Astrocyte of the spinal cord (primary cell): Measurements from ENCODE around the gene ASIC2.
A peak's percentile ranks its signal among the peaks of the same experiment; 100 is the strongest.
"Not testable (repeated sequence)": the region's sequence is repeated elsewhere in the genome, so short reads cannot be mapped to it uniquely, and the experiment has no call there.

ENCODE experiments used
- DNase-seq: peaks from one replicate; pipeline ENCODE4 v3.0.0; 2011; ENCODE audit warnings: low read depth, low spot score
- H3K4me3 ChIP-seq: 2 replicates; pipeline ENCODE4 v1.5.1; 2011; ENCODE audit warnings: low read depth, mild to moderate bottlenecking, low read length, moderate library complexity
- CTCF ChIP-seq: IDR thresholded peaks from 2 replicates; pipeline ENCODE4 v1.5.1; 2012; ENCODE audit warnings: low read depth, mild to moderate bottlenecking, low read length, inconsistent platforms
- in situ Hi-C: cut with HindIII; loops from 2 replicates; pipeline ENCODE4 v1.10.0; 2017; ENCODE audit warnings: low sequenced_read_pairs

The ASIC2 gene

GRCh38 chr17:32985050-32985756 lies 307.9 kb downstream of the ASIC2 start:
- H3K4me3 ChIP-seq = no peak overlapping the region
- DNase-seq = no peak
- no peak for TF ChIP-seq CTCF
- in situ Hi-C loops = no loop called here

DNA sequence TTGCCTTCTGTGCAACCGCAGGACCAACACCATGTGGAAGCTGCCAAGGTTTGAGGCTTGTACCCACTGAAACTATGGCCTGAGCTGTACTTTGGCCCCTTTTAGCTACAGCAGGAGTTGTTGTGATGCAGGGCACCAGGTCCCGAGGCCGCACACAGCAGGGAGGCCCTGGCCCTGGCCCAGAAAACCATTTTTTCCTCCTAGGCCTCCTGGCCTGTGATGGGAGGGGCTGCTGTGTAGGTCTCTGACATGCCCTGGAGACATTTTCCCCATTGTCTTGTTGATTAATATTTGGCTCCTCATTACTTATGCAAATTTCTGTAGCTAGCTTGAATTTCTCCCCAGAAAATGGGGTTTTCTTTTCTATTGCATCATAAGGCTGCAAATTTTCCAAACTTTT lies 311.5 kb downstream of the ASIC2 start:
- in situ Hi-C loops, DNase-seq: not testable (repeated sequence)

GRCh38 chr17:32980230-32980629 lies 312.9 kb downstream of the ASIC2 start:
- in situ Hi-C loops = no loop called here
- TF ChIP-seq CTCF = no peak
- H3K4me3 ChIP-seq = no peak overlapping the region
- no peak for DNase-seq

More for the DNA sequence above, 311.5 kb downstream of the ASIC2 start:
- not testable (repeated sequence) for H3K4me3 ChIP-seq

GRCh38 chr17:32976605-32977004 lies 316.5 kb downstream of the ASIC2 start:
- no peak overlapping the region for H3K4me3 ChIP-seq
- no peak for DNase-seq

DNA sequence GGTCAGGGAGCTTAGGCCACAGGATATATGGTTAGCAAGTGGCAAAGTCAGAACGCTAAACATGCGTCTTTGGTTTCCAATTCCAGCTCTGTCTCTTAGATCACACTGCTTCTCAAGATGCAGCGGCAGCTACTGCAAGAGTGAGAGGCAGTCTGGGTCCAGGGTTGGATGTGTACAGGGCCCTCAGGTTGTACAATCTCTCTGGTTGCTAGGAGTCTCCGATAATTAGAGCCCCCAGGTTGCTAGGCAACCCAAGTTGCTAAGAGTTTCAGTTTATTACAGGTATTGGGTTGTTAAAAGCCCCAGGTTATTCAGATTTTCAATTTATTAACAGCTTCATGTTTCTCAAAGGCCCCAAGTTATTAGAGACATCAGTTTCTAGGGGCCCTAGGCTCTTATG lies 317.0 kb downstream of the ASIC2 start:
- no peak for DNase-seq
- in situ Hi-C loops = no loop called here
- TF ChIP-seq CTCF = no peak
- H3K4me3 ChIP-seq = no peak overlapping the region

More at GRCh38 chr17:32976605-32977004, 316.5 kb downstream of the ASIC2 start:
- no peak for TF ChIP-seq CTCF
- in situ Hi-C loops = no loop called here

- peak; percentile 16 for DNase-seq
These were observed 321.9 kb downstream of the ASIC2 start for GRCh38 chr17:32971171-32971570.

More at GRCh38 chr17:32971171-32971570, 321.9 kb downstream of the ASIC2 start:
- no peak for TF ChIP-seq CTCF
- in situ Hi-C loops = no loop called here
- H3K4me3 ChIP-seq = no peak overlapping the region
